ENCODE results near the gene PTTG1IP. TPM values are rescaled to one million over a fixed set of nuclear protein-coding genes. Genes with fewer than 3 reads are reported as not detected.

Gene PTTG1IP
- total RNA-seq, 1 experiment from 2014 or later = 330 TPM

GRCh38 chr21:44813149-44813548 lies 60.3 kb downstream of the PTTG1IP start:
- peaks cover 63% of the 10 kb centered on the region for H4K20me1 ChIP-seq (ENCODE audit: low read length)
- peaks cover 91% of the 10 kb centered on the region for H3K79me2 ChIP-seq (ENCODE audit: low read length)
- H3K27ac ChIP-seq (ENCODE audit: low read length) = no peak overlapping the region
- no peak for DNase-seq
- H3K36me3 ChIP-seq (ENCODE audit: low read depth, low read length) = peaks cover 46% of the 10 kb centered on the region
- no peak for ATAC-seq
- H2AFZ ChIP-seq (ENCODE audit: low read length) = no peak overlapping the region
- H3K4me3 ChIP-seq (ENCODE audit: low read length) = no peak overlapping the region
- H3K4me2 ChIP-seq (ENCODE audit: low read length) = no peak overlapping the region
- ChIA-PET POLR2A (ENCODE audit: unreplicated experiment) (no interaction called here), CTCF (no interaction called here)
- intact Hi-C loops (cut with micrococcal nuclease) = no loop called here
- H3K9me3 ChIP-seq (ENCODE audit: low read length) = no peaks in the 10 kb centered on the region
- no peaks in the 10 kb centered on the region for H3F3A ChIP-seq (ENCODE audit: low read length, unreplicated experiment)
- TF ChIP-seq EZH2phosphoT487 (IDR thresholded peaks at IDR 0.05; ENCODE audit: borderline replicate concordance, low read length) (no peak), EZH2 (IDR thresholded peaks at IDR 0.05; ENCODE audit: low read length, unreplicated experiment) (no peak), CTCF (conservative IDR thresholded peaks at IDR 0.05; ENCODE audit: low read depth, low read length) (no peak)
- H3K27me3 ChIP-seq (ENCODE audit: low read length) = no peaks in the 10 kb centered on the region
- no TSS peak for BruUV-seq (replicated peaks)
- H3K9me2 ChIP-seq (replicated peaks; ENCODE audit: low read length) = no peaks in the 10 kb centered on the region
- no peak overlapping the region for H3K9ac ChIP-seq (ENCODE audit: low read length)
- peaks cover 7% of the 10 kb centered on the region for H3K4me1 ChIP-seq (ENCODE audit: insufficient read depth, low read length)

- BruUV-seq (replicated peaks) = no TSS peak
- intact Hi-C loops (cut with micrococcal nuclease) = no loop called here
- no peak overlapping the region for H3K9ac ChIP-seq (ENCODE audit: low read length)
- H3K27me3 ChIP-seq (ENCODE audit: low read length) = no peaks in the 10 kb centered on the region
- peaks cover 63% of the 10 kb centered on the region for H4K20me1 ChIP-seq (ENCODE audit: low read length)
- ChIA-PET POLR2A (ENCODE audit: unreplicated experiment) (no interaction called here), CTCF (no interaction called here)
- H3K9me3 ChIP-seq (ENCODE audit: low read length) = no peaks in the 10 kb centered on the region
- ATAC-seq (no peak), DNase-seq (no peak)
- H3K4me3 ChIP-seq (ENCODE audit: low read length) = no peak overlapping the region
- H3K4me2 ChIP-seq (ENCODE audit: low read length) = no peak overlapping the region
- no peaks in the 10 kb centered on the region for H3K9me2 ChIP-seq (replicated peaks; ENCODE audit: low read length)
- TF ChIP-seq CTCF (conservative IDR thresholded peaks at IDR 0.05; ENCODE audit: low read depth, low read length) (no peak), EZH2 (IDR thresholded peaks at IDR 0.05; ENCODE audit: low read length, unreplicated experiment) (no peak), EZH2phosphoT487 (IDR thresholded peaks at IDR 0.05; ENCODE audit: borderline replicate concordance, low read length) (no peak)
- H3F3A ChIP-seq (ENCODE audit: low read length, unreplicated experiment) = no peaks in the 10 kb centered on the region
- H3K79me2 ChIP-seq (ENCODE audit: low read length) = peaks cover 91% of the 10 kb centered on the region
- peaks cover 47% of the 10 kb centered on the region for H3K36me3 ChIP-seq (ENCODE audit: low read depth, low read length)
- H3K4me1 ChIP-seq (ENCODE audit: insufficient read depth, low read length) = peaks cover 7% of the 10 kb centered on the region
- H2AFZ ChIP-seq (ENCODE audit: low read length) = no peak overlapping the region
- no peak overlapping the region for H3K27ac ChIP-seq (ENCODE audit: low read length)
Observed at GRCh38 chr21:44812640-44813039, 60.9 kb downstream of the PTTG1IP start.

GRCh38 chr21:44810779-44811178 lies 62.7 kb downstream of the PTTG1IP start:
- no TSS peak for BruUV-seq (replicated peaks)
- Histone ChIP-seq H3K79me2 (ENCODE audit: low read length) (peaks cover 80% of the 10 kb centered on the region), H3K27me3 (ENCODE audit: low read length) (no peaks in the 10 kb centered on the region), H3K9ac (ENCODE audit: low read length) (no peak overlapping the region), H3K4me1 (ENCODE audit: insufficient read depth, low read length) (no peaks in the 10 kb centered on the region), H3K9me3 (ENCODE audit: low read length) (no peaks in the 10 kb centered on the region), H4K20me1 (ENCODE audit: low read length) (peaks cover 47% of the 10 kb centered on the region), H3K9me2 (replicated peaks; ENCODE audit: low read length) (no peaks in the 10 kb centered on the region), H3K27ac (ENCODE audit: low read length) (no peak overlapping the region), H3K36me3 (ENCODE audit: low read depth, low read length) (peaks cover 61% of the 10 kb centered on the region), H3K4me2 (ENCODE audit: low read length) (no peak overlapping the region), H3K4me3 (ENCODE audit: low read length) (no peak overlapping the region), H2AFZ (ENCODE audit: low read length) (no peak overlapping the region), H3F3A (ENCODE audit: low read length, unreplicated experiment) (no peaks in the 10 kb centered on the region)
- intact Hi-C loops (cut with micrococcal nuclease) = no loop called here
- no peak for DNase-seq
- TF ChIP-seq CTCF (conservative IDR thresholded peaks at IDR 0.05; ENCODE audit: low read depth, low read length) (no peak), EZH2 (IDR thresholded peaks at IDR 0.05; ENCODE audit: low read length, unreplicated experiment) (no peak), EZH2phosphoT487 (IDR thresholded peaks at IDR 0.05; ENCODE audit: borderline replicate concordance, low read length) (no peak)
- no peak for ATAC-seq
- ChIA-PET POLR2A (ENCODE audit: unreplicated experiment) (no interaction called here), CTCF (no interaction called here)
